GM19193 (cell line): Measurements from ENCODE around the gene MAMDC4.

Experiments
- POLR2A ChIP-seq: IDR thresholded peaks from 4 replicates; pipeline ENCODE4 v1.6.1; 2011; ENCODE audit not compliant: insufficient read depth, insufficient read length; ENCODE audit errors: extremely low read depth

MAMDC4 gene

DNA sequence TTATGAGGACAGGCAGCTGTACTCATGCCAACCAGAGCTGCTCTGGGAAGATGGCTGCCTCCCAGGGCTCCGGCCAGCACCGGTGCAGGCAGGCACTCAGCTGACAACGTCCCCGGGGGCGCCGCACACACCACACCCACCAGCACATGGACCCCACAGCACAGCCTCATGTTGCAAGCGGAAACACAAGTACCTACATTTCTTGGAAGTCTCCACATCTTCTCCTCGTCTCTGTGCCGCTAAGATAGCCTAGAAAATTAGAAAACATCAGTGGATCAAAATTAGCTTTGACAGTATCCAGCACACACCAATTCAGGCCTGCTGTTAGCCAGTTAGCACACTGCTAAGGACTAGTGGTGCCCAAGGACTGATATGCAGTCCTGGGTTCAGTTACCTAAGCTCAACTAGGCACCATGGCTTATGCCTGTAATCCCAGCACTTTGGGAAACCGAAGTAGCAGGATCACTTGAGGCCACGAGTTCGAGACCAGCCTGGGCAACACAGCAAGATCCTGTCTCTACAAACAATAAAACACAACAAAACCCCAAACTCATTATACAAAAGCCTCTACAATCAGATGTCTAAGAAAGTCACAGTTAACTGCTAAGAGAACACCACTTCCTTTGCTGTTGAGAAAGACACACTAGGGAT lies 11.6 kb downstream of the MAMDC4 start:
- no peak for TF ChIP-seq POLR2A

DNA sequence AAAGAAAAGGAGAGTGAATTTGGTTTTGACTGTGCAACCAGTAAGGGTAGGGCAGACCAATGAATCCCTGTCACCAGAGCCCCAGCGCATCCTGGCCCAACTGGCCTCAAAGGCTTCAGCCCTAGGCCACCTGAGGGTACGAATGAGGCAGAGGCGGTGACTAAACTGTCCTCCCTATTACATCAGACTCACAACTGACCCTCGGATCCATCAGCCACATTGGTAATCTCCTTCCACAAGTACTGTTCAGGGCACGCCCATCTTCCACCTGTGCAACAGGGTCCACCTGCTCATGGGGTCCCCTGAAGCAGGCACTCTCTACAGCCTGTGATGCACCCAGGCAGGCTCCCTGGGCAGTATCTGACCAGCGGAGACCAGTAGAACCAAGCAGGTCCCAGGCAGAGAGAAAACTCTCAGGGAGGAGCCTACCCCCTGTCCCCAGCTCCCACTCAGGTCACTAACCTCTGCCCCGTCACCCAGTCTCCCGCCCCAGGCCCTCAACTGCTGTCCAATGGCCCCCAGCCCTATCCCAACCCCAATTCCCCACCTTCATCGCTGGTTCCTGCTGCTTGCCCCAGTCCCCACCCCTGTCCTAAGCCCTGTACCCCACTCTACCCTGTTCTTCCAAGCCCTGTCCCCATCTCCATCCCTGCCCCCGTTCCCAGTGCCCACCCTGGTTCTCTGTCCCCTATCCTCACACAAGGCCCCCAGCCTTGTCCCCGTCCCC lies 13.1 kb downstream of the MAMDC4 start:
- TF ChIP-seq POLR2A = no peak

DNA sequence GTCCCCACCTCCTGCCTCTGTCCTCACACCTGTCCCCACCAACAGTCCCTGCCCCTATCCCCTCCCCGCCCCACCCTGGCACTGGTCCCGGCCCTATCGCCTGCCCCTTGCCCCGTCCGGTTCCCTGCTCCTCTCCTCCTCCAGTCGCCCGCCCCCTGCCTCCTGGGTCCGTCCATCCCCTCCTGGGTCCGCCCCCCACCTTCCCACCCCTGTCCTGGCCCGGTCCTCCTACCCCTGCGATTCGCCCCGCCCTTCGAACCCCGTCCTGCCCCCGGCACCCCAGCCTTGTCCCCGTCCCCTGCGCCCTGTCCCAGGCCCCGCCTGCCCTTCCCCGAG lies 13.6 kb downstream of the MAMDC4 start:
- TF ChIP-seq POLR2A = no peak

DNA sequence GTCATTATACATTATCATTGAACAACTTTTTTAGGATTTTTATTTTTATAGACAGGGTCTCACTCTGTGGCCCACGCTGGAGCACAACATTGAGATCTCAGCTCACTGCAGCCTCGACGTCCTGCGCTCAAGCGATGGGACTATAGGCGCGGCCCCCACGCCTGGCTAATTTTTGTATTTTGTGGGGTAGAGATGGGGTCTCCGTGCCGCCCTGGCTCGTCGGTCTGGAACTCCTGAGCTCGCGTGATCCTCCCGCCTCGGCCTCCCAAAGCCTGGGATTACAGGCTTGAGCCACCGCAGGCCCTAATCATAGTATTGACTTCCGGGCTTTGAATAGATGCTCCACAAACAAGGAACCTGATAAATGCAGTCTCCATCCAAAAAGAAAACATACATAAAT lies 15.3 kb downstream of the MAMDC4 start:
- no peak for TF ChIP-seq POLR2A

DNA sequence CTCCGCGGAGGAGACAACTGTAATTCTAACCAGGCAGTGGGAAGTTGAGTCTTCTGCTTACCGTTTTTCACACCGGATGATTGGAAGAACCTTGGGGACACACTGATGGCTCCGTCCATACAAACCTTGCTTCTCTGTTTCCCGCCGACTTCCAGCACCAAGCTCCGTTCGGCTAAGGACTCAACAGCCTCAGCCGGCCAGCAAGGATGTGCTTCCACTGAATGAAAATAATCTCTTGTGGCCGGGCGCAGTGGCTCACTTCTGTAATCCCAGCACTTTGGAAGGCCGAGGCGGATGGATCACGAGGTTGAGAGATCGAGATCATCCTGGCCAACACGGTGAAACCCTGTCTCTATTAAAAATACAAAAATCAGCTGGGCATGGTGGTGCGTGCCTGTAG lies 15.8 kb downstream of the MAMDC4 start:
- no peak for TF ChIP-seq POLR2A

DNA sequence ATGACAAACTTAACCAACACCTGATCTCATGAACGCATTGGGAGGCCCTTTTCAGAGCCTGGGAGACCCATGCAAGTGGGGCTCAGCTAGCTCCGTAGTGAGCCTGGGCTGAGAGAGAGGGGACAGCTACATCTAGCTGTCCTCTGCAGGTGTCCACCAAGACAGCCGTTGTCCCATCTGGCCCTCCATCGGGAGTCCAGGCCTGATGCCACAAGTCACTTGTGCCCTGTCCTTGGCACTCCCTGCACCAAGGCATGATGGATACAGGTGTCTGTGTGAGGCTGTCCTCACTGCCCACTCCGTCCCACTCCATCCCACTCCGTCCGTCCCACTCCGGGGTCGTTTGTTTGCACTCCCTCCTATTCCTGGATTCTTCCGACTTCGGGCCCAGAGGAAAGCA lies 16.5 kb downstream of the MAMDC4 start:
- no peak for TF ChIP-seq POLR2A

DNA sequence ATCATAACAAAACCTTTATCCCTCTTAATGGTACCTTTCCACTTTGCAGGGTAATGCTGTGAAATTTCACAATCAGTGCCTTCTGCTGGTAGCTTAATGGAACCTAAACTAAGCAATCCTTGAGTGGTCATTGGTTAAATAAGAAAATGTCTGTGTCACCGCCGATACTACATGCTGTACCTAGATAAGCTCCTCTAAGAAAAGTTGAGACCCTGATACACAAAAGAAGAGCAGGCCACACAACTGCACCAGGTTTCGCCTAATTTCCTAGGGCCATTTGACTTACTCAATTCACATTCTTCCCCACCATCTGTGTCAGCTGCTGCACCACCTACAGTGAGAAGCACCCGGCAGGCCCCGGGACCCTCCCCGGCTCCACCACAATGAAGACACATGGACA lies 23.0 kb downstream of the MAMDC4 start:
- no peak for TF ChIP-seq POLR2A

DNA sequence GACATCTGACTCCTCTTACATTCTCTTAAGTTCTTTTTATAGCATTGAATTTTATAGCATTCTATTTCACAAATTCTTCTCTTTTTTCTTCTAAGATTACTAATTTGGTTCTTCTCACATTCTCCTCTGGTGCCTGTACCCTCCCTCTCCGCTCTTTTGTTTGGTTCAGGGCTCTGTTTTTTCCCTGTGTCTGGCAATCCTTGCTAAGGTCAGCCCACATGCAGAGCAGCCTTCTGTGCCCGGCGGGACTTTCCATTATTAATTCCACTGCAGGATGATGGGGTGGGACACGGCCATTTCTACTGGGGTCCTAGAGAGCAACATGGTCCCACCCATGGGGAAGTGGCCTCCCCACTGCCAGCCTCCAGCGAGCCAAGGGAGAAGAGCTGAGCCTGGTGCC lies 24.3 kb downstream of the MAMDC4 start:
- TF ChIP-seq POLR2A = no peak

DNA sequence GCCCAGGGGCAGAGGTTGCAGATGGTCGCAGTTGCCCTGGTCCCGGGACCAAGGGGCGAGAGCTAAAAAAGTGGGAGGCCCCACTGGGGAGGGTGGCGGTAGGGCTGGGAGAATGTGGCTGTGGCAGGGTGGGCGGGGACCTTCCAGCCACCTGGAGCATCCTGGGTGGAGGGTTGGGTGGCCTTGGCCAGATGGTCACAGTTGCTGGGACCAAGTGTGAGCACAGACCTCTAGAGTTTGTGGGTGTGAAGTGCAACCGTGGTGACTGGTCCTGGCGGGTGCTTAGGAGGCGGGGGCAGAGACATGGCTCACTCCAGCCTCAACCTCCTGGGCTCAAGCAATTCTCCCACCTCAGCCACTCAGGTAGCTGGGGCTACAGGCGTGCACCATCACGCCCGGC lies 28.5 kb downstream of the MAMDC4 start:
- no peak for TF ChIP-seq POLR2A

DNA sequence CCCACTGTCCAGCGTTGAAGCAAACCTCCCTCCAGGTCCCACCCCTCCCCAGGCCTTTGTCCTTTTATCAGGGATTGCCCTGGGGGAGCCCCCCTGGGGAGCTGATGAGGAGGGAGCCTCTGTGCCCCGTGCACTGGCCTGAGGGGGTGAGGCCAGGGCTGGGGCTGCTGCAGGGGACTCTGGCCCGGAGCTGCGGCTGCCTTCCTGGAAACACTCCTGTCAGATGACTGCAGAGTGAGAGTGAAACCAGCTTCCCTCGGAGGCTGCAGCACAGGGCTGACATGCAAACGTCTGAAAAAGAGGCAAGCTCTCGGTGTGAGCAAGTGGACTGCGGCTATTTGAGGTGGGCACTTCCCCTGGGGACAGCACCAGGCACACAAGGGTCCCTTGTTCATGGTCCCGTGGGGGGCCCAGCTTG lies 29.6 kb downstream of the MAMDC4 start:
- TF ChIP-seq POLR2A = no peak

DNA sequence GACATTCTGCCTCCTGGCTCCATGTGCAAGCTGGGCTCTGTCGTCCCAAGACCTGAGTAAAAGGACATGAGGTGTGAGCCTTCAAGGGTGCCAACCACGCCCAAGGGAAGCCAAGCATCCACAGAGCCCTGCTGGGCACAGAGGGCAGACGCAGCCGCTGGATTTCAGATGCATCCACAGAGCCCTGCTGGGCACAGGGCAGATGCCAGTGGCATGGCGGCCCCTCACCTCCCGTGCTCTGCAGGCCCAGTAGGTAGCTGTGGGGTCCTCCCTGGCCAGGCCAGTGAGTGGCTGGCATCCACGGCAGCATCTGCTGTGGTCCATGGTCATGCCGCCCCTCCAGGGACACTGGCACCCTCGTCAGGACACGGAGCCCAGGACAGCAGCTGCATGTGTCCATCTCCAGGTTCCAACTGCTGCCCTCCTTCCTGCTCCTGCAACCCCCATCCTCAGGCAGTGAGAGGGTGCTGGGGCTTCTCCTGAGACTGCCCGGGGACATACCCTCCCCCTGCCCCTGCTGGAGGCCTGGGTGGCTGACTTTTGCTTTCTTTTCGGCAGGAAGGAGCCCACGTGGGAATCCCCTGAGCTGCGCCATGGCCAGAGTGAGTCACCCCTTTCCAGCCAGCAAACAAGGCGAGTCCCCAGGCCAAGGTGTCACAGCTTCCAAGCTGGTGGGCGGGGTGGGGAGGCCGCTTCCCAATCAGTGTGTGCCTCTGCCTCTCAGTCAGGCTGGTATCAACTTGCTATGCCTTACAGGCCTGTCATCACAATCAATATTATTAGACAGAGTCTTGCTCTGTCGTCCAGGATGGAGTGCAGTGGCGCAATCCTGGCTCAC lies 30.2 kb downstream of the MAMDC4 start:
- peak; percentile 52 for TF ChIP-seq POLR2A

DNA sequence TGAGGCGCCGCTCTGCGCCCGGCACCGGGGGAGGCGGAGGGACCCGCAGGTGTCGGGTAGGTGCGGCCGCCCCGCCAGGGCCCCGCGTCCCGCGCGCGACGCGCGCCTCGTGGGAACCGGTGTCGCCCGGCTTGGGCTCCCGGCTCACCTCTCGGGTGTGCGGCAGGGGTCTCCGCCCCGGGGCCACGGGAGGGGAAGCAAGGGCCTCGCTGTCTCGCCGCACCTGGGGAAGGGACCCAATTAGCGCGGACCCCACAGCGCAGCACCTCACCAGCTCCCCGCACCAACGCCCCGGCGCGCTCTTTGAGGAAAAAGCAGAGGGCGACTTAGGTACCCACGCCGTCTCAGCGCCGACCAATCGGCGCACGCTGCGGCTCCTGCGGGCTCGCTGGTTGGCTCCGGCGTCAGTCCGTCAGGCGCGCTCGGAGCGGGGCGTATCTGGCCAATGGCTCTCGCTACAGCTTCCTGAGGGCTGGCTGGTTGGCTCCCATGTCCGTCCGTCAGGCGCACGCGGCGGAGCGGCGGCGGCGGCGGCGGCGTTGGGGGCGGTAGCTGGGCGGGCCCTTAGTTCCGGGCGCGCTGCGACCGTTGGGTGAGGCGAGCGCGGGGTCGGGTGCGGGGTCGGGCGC lies 33.9 kb downstream of the MAMDC4 start, which contains the start of gene TRAF2:
Gene TRAF2 (plus strand): TSS at position 567 of the 629 bp plus-strand sequence. CDS start 12,225 bp downstream, outside the sequence.
- peak; percentile 93 for TF ChIP-seq POLR2A

DNA sequence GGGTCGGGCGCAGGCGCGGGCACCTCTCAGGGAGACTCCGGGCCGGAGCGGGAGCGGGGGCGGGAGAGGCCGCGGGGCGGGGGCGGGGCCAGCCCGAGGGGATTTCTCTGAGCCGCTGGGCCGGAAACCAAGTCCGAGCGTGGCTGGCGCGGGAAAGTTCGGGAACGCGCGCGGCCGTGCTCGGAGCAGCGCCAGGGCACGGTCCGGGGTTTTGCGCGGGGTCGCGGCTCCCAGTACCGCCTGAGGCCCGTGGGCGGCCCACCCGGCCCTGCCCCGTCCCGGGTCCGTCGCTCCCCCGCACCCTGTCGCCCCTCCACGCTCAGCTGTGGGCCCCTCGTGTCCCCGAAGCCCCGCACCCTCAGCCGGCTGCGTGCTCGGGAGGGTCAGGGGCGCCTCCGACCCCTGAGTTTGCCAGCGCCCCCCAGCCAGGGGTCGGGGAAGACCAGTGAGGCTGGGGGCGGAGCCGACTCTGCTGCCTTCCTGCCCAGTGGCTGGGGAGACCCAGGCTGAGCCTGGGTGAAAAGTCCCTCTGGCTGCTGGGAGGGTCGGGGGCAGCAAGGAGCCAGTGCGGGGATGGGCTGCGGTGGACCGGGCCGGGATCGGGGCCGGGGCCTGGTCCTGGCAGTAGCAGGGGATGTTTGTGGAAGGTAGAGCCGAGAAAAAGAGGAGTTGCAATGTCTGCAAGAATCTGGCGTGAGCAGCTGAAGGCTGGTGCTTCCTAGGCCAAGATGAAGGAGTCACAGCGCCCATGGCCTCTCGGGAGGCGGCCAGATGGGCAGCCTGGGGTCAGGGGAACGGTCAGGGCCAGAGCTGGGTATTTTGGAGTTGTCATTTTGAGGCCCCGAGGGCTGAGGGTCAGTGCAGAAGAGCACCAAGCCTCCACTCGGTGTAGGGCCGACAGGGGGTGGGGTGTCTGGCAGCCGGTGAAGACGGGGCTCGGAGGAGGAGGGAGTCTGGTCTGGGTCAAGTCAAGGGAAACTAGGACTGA lies 34.8 kb downstream of the MAMDC4 start:
- peak; percentile 33 for TF ChIP-seq POLR2A

DNA sequence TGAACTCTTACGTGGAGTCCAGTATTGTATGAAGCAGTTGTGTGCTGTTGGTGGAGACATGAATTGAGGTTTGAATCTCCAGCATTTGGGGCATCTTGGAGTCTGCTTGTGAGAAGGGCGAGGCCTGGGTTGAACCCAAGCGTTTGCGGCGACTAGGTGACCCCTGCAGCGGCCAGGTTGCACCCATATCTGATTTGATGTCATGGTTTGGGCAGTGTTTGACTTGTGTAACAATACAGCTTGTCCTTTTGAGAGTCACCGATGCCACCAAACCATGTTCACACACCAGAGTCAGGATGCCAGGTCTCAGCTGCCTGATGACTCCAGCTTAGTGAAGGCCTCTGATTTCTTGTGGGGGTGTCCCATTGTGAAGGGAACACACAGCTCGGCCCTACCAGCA lies 36.3 kb downstream of the MAMDC4 start:
- no peak for TF ChIP-seq POLR2A
